Parathyroid adenoma (tissue), 2 donors: ENCODE measurements around the gene SERPINH1.

Experiments
- H2AFZ ChIP-seq: fragments of 300-600 bp; sonication (generic); one replicate; pipeline ENCODE4 v1.7.0; 2017; ENCODE audit warnings: antibody characterized with exemption, mild to moderate bottlenecking
- H3K27ac ChIP-seq: fragments of 300-600 bp; sonication (generic); one replicate; pipeline ENCODE4 v1.7.0; 2017
- H3K27me3 ChIP-seq: fragments of 300-600 bp; sonication (generic); one replicate; pipeline ENCODE4 v1.7.0; 2017; ENCODE audit warnings: low read length; ENCODE audit not compliant: control insufficient read depth, insufficient read depth
- H3K36me3 ChIP-seq: fragments of 300-600 bp; sonication (generic); one replicate; pipeline ENCODE4 v1.7.0; 2017; ENCODE audit warnings: low read length; ENCODE audit not compliant: control insufficient read depth, insufficient read depth
- H3K4me1 ChIP-seq: fragments of 300-600 bp; sonication (generic); one replicate; pipeline ENCODE4 v1.7.0; 2017; ENCODE audit warnings: control low read depth
- H3K4me2 ChIP-seq: fragments of 300-600 bp; sonication (generic); one replicate; pipeline ENCODE4 v1.7.0; 2017; ENCODE audit warnings: low read length
- H3K4me3 ChIP-seq: fragments of 300-600 bp; sonication (generic); one replicate; pipeline ENCODE4 v1.7.0; 2017; ENCODE audit warnings: low read depth, low read length
- H3K79me2 ChIP-seq: fragments of 300-600 bp; sonication (generic); one replicate; pipeline ENCODE4 v1.7.0; 2017; ENCODE audit warnings: control low read depth
- H3K9ac ChIP-seq: fragments of 300-600 bp; sonication (generic); one replicate; pipeline ENCODE4 v1.7.0; 2017; ENCODE audit warnings: mild to moderate bottlenecking
- H3K9me3 ChIP-seq: fragments of 300-600 bp; sonication (generic); one replicate; pipeline ENCODE4 v1.7.0; 2017; ENCODE audit warnings: low read length; ENCODE audit not compliant: control insufficient read depth
- TF ChIP-seq, protein P1 (sequence below): fragments of 300-600 bp; sonication (generic); IDR thresholded peaks from one replicate; pipeline ENCODE4 v1.7.0; 2017; ENCODE audit warnings: antibody characterized with exemption, mild to moderate bottlenecking
- donor health status: primary hyperparathyroidism.

Gene SERPINH1

DNA sequence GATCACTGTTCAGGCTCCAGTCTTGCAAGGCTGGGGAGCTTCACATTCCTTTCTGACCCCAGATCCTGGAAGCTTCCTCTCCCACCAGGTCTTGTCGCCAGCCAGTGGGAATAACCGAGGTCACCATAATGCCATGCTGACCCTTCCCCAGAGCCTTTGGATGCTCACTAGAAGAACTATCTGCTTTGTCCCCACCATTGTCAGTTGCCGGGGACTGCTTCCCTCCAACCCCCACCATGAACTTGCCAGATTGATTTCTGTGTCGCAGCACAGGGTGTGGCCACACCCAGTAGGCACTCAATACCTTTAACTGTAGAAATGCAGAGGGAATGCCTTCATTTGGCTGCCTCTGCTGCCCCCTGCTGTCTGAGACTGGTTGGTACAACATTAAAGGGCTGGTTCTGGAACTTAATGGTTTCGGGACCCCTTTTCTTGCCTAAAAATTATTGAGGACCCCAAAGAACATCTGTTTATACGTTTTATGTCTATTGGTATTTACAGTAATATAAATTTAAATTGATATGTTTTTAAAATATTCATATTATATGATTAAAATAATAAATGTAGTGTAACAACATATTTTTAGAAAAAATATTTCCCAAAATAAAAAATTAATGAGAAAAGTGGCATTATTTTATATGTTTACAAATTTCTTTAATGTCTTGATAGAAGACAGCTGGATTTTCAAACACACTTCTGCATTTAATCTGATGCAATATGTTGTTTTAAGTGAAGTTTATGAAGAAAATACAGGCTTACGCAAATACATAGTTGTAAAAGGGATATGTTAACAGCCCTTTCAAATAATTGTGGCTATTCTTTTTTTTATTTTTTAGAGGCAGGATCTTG, 29.6 kb upstream of the SERPINH1 start:
- no peak overlapping the region for H3K27ac ChIP-seq

DNA sequence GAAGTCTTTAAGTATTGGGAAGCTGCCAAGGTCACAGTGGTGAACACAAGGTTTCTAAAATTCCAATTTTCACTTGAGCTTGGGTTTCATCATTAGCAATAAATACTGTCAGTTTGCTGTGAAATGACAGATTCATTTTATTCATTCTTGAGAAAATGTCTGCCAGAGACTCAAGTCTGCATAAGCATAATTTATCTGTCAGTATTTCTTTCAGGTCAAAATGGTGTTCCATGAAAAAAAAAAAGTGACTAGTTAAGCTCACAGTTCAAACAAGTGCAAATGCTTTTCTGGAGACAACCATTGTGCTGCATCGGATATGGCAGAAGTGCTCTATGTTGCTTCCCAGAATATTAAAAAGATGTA, 28.2 kb upstream of the SERPINH1 start:
- Histone ChIP-seq H3K9me3 (no peaks in the 10 kb centered on the region), H3K9ac (no peak overlapping the region), H3K79me2 (no peaks in the 10 kb centered on the region), H3K4me2 (no peak overlapping the region), H3K27ac (no peak overlapping the region), H3K4me3 (no peak overlapping the region), H3K4me1 (no peaks in the 10 kb centered on the region), H3K36me3 (no peaks in the 10 kb centered on the region), H3K27me3 (no peaks in the 10 kb centered on the region), H2AFZ (no peak overlapping the region)
- TF ChIP-seq, protein P1, sequence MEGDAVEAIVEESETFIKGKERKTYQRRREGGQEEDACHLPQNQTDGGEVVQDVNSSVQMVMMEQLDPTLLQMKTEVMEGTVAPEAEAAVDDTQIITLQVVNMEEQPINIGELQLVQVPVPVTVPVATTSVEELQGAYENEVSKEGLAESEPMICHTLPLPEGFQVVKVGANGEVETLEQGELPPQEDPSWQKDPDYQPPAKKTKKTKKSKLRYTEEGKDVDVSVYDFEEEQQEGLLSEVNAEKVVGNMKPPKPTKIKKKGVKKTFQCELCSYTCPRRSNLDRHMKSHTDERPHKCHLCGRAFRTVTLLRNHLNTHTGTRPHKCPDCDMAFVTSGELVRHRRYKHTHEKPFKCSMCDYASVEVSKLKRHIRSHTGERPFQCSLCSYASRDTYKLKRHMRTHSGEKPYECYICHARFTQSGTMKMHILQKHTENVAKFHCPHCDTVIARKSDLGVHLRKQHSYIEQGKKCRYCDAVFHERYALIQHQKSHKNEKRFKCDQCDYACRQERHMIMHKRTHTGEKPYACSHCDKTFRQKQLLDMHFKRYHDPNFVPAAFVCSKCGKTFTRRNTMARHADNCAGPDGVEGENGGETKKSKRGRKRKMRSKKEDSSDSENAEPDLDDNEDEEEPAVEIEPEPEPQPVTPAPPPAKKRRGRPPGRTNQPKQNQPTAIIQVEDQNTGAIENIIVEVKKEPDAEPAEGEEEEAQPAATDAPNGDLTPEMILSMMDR, result no peak

More for the DNA sequence above, 29.6 kb upstream of the SERPINH1 start:
- H3K9ac ChIP-seq, result no peak overlapping the region
- TF ChIP-seq, protein P1, result peak; percentile 64
- no peaks in the 10 kb centered on the region for H3K9me3 ChIP-seq
- no peak overlapping the region for H2AFZ ChIP-seq
- H3K4me1 ChIP-seq, result no peaks in the 10 kb centered on the region
- no peaks in the 10 kb centered on the region for H3K79me2 ChIP-seq
- H3K36me3 ChIP-seq, result no peaks in the 10 kb centered on the region
- H3K4me2 ChIP-seq, result no peak overlapping the region
- no peaks in the 10 kb centered on the region for H3K27me3 ChIP-seq
- no peak overlapping the region for H3K4me3 ChIP-seq

DNA sequence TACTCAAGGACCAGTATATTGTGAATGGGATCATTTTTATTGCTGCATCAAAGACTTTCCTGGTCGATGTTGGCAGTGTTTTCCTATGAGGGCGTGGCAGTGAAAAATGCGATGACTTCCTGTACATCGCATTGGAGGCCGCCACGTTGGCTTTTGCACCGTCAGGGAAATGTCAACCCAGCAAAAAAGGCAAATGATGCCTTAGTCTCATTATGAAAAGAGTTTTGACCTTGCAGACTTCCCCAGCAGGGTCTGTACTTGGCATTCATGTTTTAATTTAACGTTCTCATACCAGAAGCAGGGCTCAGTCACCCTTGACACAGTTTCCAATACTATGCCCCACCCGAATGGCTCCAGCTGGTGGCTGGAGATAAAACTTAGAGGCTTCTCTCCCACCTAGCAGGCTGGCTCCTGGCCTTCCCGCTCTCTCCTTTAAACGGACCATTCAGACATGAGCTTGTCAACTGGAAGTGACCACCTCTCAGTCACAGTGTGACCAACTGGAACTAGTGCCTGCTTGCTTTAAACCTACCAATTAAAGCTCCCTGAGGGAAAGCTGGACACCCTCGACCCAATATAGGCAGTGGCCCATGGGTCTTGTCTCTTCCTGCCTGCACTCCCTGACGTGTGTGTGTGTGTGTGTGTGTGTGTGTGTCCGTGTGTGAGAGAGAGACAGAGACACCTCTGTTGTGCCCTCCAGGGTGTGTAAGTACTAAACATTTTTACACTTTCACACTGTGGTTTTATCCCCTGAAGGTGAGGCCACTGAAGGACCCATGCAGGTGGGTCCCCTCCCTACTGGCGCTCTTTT, 27.6 kb upstream of the SERPINH1 start:
- Histone ChIP-seq H3K27me3 (no peaks in the 10 kb centered on the region), H3K9ac (no peak overlapping the region), H3K4me3 (no peak overlapping the region), H3K4me1 (no peaks in the 10 kb centered on the region), H3K27ac (no peak overlapping the region), H3K9me3 (no peaks in the 10 kb centered on the region), H3K79me2 (no peaks in the 10 kb centered on the region), H2AFZ (no peak overlapping the region), H3K4me2 (no peak overlapping the region), H3K36me3 (no peaks in the 10 kb centered on the region)
- TF ChIP-seq, protein P1, result no peak

DNA sequence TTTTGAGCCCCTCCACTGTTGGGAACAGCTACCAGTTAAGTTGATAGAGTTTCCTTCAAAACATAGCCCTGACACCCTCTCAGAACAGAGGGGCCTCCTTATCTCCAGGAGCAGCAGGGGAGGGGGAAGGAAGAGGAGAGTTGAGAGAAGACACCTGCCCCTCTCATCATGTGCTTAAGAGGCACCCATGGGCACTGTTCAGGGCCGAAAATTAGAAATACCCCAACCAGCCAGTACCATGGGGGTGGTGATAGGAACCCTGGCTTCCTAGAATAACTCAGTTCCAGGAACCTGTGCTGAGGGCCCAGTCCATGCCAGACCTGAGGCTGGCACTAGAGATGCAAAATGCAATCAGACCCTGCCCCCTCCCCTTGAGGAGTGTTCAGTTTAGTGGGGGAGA, 27.0 kb upstream of the SERPINH1 start:
- Histone ChIP-seq H3K27ac (no peak overlapping the region), H3K4me2 (no peak overlapping the region), H3K9me3 (no peaks in the 10 kb centered on the region)

More for the DNA sequence above, 27.0 kb upstream of the SERPINH1 start:
- no peaks in the 10 kb centered on the region for H3K27me3 ChIP-seq
- no peak overlapping the region for H3K9ac ChIP-seq
- TF ChIP-seq, protein P1, result no peak
- no peaks in the 10 kb centered on the region for H3K4me1 ChIP-seq
- H2AFZ ChIP-seq, result no peak overlapping the region
- no peaks in the 10 kb centered on the region for H3K36me3 ChIP-seq
- no peaks in the 10 kb centered on the region for H3K79me2 ChIP-seq
- H3K4me3 ChIP-seq, result no peak overlapping the region
